GM18505 (cell line): ENCODE results near the gene IGFALS.

Experiments
- ATAC-seq: cut with Tn5 transposase; IDR thresholded peaks from one replicate; pipeline ENCODE4 v1.9.1; 2021; ENCODE audit not compliant: unreplicated experiment
- POLR2A ChIP-seq: IDR thresholded peaks from 4 replicates; pipeline ENCODE4 v1.6.1; 2011; ENCODE audit warnings: borderline replicate concordance; ENCODE audit not compliant: insufficient read depth, insufficient read length; ENCODE audit errors: extremely low read depth

Gene IGFALS

GRCh38 chr16:1790261-1790610 is 3.3 kb downstream of the IGFALS start:
- ATAC-seq, result no peak
- no peak for TF ChIP-seq POLR2A

DNA sequence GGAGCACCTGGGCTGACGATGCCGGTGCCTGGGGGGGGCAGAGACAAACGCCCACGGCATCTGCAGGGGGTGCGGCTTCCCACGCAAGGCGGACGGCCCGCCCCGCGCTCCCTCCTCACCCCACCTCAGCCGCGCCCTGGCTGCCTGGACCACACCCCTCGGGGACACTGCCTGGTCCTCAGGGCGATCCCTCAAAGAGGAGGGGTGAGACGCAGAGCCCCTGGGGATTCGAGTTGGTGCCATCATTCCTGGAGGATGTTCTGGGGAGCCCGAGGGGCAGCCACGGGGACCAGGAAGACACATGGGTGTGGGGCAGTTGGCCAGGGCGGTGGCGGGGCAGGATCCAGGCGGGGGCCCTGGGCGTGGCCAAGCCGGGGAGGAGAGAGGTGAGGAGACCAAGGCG is 3.9 kb downstream of the IGFALS start:
- ATAC-seq, result no peak
- TF ChIP-seq POLR2A, result no peak

DNA sequence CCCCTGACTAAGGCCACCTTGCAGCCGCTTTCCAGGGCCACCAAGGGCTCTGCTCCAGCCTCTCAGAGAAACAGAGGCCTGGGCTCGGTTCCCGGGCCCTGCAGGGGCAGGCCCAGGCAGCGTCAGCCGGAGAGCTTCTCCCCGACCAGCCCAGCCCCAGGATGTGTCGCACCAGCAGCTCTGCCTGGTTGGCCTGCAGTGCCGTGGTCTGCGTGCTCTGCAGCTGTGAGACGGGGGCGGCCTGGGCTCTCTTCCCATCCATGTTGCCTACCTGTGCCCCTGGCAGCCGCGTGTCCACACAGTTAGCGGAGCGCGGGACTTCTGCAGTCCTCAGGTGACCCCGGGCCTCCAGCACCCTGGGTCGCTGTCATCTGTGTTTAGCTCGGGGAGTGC is 4.8 kb downstream of the IGFALS start:
- no peak for ATAC-seq
- no peak for TF ChIP-seq POLR2A

DNA sequence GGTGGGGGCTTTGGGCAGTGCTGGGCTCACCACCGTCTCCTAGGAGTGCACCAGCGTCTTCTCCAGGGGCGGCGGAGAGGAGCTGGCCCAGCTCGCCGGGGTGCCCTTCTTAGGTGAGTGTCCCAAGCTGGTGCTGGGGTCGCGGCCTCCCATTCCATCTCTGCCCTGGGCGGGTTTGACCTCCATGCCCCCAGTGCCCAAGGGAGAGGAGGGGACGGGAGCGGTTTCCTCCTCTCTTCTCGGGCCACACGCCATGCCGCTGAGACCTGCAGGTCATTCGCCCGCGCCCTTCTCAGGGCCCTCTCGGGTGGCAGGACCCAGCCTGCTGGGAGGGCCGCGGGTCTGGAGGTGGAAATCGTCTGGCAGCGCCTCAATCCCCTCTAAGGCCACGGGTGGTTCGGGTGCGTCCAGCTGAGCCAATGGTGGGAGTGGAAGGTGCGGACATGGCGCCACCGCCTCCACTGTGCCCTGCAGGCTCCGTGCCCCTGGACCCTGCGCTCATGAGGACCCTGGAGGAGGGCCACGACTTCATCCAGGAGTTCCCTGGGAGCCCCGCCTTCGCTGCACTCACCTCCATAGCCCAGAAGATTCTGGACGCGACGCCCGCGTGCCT is 5.3 kb downstream of the IGFALS start:
- TF ChIP-seq POLR2A, result no peak
- ATAC-seq, result no peak

DNA sequence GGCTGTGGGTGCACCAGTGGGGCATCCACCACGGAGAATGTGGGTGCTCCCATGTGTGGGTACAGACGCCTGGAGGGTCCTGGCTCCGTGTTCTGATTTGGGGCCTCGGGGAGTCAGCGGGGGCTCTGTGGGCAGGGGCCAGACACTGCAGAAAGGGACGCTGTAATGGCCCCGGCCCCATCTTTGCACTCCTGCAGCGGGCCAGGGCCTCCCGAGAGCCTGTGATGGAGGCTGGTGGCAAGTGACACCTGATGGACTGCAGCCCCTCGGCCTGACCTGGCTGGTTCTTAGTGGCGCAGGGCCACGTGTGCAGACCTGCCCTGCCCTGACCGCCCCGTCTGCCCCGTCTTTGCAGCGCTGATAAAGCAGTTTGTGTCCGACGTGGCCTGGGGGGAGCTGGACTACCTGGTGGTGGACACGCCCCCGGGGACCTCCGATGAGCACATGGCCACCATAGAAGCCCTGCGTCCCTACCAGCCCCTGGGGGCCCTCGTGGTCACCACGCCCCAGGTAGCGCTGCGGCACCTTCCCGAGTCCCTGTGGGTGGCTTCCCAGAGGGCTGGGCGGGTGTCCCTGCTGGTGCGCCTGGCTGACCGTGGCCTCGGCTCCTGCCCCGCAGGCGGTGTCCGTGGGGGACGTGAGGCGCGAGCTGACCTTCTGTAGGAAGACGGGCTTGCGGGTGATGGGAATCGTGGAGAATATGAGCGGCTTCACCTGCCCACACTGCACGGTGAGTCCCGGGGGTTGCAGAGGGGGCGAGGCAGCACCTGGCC is 6.0 kb downstream of the IGFALS start:
- no peak for TF ChIP-seq POLR2A
- no peak for ATAC-seq

DNA sequence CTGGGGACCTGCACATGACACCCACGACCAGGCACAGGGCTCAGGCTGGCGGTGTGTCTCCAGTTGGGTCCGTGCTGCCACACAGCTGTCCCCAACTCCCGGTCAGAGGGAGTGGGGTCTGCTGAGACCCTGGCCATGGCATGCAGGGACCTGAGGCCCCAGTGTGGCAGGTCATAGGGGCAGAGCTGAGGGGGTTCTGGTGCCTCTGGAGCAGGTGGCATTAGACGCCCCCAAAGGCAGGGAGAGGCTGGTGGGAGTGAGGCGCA is 6.5 kb downstream of the IGFALS start:
- ATAC-seq, result no peak
- no peak for TF ChIP-seq POLR2A

DNA sequence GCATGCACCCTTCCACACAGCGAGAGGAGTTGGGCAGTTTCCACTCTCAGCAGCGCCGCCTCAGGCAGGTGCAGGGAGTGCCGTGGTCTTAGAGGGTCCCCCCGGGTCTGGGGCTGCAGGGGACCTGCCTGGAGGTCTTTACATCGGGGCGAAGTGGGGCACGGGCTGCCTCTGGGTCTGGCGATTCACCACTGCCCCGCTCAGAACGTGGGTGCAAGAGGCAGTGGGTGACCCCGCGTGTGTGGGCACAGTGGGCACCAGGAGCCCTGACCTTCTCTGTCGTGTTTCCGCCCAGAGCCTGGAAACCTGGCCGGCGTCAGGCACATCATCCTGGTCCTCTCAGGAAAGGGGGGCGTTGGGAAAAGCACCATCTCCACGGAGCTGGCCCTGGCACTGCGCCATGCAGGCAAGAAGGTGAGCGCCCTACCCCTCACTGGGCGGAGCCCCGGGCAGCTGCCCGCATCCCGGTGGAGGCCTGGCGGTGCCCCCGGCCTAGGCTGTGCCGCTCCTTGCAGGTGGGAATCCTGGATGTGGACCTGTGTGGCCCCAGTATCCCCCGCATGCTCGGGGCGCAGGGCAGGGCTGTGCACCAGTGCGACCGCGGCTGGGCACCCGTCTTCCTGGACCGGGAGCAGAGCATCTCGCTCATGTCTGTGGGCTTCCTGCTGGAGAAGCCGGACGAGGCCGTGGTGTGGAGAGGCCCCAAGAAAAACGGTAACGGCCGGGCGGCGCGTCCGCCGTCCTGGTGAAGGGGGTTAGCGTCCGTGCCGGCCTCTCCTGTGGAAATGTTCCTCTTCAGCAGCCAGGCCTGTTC is 7.1 kb downstream of the IGFALS start:
- no peak for ATAC-seq

DNA sequence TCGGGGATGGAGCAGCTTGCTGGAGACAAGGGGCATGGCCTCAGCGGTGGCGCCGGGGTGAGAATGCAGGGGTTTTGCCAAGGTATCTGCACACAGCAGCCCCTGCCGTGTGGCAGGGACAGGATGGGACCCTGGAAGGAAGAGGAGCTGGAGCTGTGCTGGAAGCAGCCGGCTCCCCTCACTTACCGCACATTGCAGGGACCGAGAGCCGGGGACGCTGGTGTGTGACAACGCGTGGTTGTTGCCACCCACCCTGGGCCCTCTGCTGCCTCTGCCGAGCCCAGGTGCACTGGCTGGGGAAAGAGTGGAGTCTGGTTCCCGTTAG is 7.7 kb downstream of the IGFALS start:
- ATAC-seq, result no peak
- no peak for TF ChIP-seq POLR2A

More for the DNA sequence above, 7.1 kb downstream of the IGFALS start:
- no peak for TF ChIP-seq POLR2A

DNA sequence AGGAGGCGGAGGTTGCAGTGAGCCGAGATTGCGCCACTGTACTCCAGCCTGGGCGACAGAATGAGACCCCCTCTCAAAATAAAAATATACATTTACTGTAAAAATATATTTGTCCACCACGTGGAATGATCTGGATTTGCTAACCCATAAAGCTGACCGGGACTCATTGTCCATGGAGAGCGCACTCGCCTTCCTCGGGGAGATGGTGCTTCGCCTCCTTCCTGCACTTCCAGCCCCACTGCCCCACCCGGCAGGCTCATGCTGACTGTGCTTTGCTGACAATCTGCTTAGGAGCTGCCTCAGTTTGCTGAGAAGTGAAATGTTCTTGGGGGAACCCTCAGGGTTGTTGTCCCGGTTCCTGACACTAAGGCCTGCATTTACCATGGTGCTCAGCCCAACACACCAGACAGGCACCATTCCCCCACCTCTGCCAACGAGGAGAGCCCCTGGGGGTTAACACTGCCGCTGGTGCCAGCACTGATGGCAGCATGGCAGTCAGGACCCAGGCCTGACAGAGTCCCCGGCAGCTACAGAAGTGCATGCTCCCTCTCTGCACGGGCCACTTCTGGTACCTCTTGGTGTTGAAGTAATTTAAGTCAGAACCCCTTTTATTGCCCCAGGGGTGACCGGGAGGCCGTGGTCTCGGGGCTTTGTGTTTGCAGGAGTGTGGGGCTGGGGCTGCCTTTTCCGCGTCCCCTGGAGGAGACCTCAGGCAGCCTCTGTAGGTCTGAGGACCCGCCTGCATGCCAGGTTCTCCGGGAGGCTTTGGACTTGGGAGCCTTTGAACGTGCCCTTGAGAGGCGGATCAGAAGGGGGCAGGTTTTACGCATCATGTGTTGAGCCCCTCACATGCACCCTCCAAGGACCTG is 8.3 kb downstream of the IGFALS start:
- ATAC-seq, result no peak
- no peak for TF ChIP-seq POLR2A

- peak; percentile 68 for TF ChIP-seq POLR2A
- peak; percentile 73 for ATAC-seq
Measured at GRCh38 chr16:1782408-1783264, 10.9 kb downstream of the IGFALS start, which contains the start of the genes NUBP2 and SPSB3. Gene NUBP2 (plus strand): TSS chr16:1782960. CDS start chr16:1783021, 61 bp downstream. Gene SPSB3 (minus strand): TSS chr16:1782571. CDS start chr16:1781483, 1,088 bp downstream.

DNA sequence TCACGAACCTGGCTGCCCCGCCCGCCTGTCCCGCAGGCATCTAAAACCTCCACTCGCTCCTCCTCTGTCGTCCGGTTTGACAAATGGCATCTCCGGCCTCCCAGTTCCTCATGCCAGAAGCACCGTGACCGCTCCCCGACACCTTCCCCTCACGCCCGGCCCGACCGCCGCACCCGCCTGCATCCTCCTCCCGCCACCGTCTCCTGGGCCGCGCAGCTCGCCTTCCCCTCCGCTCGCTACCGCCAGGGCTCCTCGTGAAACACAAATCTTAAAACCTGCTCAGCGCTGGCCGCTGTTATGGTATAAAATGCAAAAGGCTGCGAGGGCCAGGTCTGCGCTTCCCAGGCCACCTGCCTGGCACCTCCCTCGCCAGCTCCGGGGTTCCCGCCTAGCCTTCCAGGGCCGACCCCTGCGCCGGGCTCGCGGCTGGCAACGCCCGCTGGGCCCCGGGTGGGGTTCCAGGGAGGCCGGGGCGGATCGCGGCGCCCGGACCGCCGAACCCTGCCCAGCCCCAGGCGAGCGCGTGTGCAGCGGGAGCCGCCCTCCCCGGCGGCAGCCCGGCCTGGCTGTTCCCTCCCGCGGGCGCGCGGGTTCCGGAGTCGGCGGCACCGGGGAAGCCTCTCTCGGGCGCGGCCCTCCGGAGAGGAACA is 11.6 kb downstream of the IGFALS start:
- ATAC-seq, result peak; percentile 16
- TF ChIP-seq POLR2A, result no peak

GRCh38 chr16:1781254-1781653 is 12.3 kb downstream of the IGFALS start:
- ATAC-seq, result no peak
- TF ChIP-seq POLR2A, result no peak
